Cerebellar cortex (tissue), 1 donor: ENCODE results near the gene RIC1.
"Not testable (repeated sequence)": the region's sequence is repeated elsewhere in the genome, so short reads cannot be mapped to it uniquely, and the experiment has no call there.

Experiments
- DNase-seq: peaks from one replicate; pipeline ENCODE4 v3.0.0-alpha.2; 2015; ENCODE audit warnings: low spot score

RIC1 gene, protein sequence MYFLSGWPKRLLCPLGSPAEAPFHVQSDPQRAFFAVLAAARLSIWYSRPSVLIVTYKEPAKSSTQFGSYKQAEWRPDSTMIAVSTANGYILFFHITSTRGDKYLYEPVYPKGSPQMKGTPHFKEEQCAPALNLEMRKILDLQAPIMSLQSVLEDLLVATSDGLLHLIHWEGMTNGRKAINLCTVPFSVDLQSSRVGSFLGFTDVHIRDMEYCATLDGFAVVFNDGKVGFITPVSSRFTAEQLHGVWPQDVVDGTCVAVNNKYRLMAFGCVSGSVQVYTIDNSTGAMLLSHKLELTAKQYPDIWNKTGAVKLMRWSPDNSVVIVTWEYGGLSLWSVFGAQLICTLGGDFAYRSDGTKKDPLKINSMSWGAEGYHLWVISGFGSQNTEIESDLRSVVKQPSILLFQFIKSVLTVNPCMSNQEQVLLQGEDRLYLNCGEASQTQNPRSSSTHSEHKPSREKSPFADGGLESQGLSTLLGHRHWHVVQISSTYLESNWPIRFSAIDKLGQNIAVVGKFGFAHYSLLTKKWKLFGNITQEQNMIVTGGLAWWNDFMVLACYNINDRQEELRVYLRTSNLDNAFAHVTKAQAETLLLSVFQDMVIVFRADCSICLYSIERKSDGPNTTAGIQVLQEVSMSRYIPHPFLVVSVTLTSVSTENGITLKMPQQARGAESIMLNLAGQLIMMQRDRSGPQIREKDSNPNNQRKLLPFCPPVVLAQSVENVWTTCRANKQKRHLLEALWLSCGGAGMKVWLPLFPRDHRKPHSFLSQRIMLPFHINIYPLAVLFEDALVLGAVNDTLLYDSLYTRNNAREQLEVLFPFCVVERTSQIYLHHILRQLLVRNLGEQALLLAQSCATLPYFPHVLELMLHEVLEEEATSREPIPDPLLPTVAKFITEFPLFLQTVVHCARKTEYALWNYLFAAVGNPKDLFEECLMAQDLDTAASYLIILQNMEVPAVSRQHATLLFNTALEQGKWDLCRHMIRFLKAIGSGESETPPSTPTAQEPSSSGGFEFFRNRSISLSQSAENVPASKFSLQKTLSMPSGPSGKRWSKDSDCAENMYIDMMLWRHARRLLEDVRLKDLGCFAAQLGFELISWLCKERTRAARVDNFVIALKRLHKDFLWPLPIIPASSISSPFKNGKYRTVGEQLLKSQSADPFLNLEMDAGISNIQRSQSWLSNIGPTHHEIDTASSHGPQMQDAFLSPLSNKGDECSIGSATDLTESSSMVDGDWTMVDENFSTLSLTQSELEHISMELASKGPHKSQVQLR (N-terminal part only)

DNA sequence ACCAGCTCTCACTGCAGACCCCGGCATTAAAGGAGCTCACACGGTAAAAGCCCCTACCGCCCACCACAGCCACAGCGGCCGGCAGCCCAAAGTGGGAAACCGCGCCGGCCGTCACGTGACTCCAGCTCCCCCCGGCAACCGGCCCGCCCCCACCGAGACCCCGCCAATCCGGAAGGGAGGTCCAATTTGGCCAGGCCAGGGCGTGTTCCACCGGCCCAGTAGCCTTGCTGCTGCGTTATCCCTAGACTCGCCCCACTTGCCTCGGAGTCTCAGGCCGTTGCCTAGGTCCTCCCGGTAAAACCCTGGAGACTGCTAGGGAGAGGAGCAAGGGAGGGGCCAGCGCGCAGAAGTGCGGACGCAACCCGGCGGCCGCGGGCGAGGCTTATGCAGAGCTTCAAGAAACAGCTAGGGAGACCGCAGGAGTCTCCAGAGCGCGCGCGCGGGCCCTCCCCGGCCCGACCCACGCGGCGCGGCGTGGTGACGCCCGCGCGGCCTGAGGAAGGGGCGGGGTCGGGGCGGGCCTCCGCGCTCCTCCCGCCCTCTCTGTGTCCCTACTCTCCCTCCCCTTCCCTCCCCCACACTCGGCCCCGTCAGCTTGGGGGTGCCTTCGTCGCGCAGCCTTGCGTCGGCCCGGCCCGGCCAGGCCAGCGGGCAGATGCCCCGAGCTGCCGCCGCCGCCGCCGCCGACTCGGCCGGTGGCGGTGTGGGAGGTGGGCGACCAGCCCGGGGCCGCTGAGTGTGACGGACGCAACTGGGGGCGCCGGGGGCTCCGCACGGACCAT lies at the start of gene RIC1:
TSS of gene RIC1 (plus strand) at position 578 of the 782 bp plus-strand sequence. CDS start at position 781, 203 bp downstream.
- DNase-seq: peak; percentile 91

DNA sequence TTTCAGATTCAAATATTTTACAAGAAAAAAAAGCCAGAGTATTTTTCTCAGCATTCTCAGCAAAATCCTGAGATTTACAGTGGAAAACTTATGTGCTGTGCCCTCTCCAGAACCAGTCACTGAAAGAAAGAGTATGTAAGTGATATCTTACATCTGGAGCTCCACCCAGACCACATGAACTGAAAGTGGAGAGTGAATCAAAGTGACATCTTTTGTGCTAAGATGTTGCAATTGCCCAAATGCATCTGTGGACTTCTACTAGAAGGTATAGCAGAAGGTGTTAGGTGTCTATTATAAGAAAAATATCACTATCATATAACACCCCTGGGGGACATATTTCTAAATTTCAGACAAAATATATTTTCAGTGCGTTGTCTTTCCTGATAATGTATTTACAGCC lies 49.0 kb upstream of the RIC1 start:
- DNase-seq: no peak

- DNase-seq: no peak
Measured at GRCh38 chr9:5580650-5581049, 48.3 kb upstream of the RIC1 start.

- DNase-seq: not testable (repeated sequence)
Measured at GRCh38 chr9:5581706-5582105, 47.2 kb upstream of the RIC1 start.

GRCh38 chr9:5582835-5583195 lies 46.1 kb upstream of the RIC1 start:
- DNase-seq: no peak

- DNase-seq: no peak
Measured at GRCh38 chr9:5586391-5586802, 42.5 kb upstream of the RIC1 start.

- DNase-seq: no peak
Measured at GRCh38 chr9:5587024-5587423, 41.9 kb upstream of the RIC1 start.

DNA sequence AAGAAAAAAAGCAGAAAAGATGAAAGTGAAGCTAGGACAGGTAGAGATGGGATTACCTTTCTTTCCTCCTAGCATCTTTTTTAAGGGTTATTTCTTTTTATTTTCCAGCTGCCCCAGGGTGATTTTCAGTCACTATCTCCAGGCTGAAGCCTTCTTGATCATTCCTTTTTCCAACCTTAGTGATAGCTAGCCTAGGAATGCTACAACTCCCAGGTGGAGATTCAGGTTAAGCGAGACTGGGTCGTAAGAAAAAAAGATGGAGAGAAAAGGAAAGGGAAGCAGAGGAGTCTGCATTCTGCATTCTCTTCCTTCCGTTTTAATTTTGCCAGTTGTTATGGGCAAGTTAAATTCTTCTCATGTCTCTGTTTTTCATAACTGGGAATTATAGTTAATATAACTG lies 36.7 kb upstream of the RIC1 start:
- DNase-seq: no peak

DNA sequence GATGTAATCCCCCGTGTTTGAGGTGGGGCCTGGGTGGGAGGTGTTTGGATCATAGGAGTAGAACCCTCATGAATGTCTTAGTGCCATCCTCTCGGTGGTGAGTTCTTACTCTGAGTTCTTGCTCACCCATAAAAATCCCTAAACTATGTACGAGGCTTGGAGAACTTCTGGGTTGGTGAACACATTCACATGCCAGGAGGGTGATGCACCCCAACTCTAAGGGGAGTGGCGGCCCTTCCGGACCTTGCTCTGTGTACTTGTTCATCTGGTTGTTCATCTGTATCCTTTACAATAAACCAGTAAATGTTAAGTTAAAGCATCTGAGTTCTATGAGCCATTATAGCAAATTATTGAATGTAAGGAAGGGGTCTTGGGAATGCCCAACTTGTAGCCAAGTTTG lies 36.0 kb upstream of the RIC1 start:
- no peak for DNase-seq

DNA sequence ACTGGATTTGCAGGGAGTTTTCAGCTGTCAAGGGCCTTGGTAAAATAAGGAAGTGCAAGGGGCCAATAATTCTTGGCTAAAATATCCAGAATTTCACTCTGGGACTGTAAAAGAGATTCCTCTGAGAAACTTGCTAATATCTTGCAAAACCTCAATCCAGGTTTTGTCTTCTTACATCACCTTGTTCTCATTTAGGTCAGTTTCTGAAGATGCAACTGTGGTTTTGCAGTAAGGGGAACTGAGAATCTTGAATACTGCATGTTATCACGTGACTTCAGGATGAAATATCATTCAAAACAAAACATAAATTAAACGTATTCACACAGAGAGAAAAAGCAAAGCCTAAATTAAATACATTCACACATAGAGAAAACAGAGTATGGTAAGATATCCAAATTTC lies 35.0 kb upstream of the RIC1 start:
- no peak for DNase-seq

- DNase-seq: no peak
Measured at GRCh38 chr9:5596173-5596572, 32.7 kb upstream of the RIC1 start.

GRCh38 chr9:5608298-5609225 lies 20.3 kb upstream of the RIC1 start:
- peak; percentile 55 for DNase-seq

DNA sequence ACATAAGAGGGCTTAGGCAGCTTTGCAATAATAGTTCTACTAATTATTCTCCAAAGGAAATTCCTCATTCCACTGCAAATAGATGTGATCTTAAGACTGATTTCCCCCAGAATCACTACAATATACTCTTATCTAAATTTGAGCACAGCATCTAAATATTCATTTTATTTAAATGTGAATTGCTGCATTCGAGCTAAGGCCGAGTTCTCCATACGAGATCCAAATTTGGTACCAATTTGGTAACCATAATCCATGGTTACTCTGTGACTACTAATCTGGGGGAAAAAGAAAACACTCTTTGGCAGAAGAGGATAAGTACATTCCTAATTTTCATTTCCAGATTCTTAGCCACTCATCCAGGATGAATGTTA lies 19.7 kb upstream of the RIC1 start:
- no peak for DNase-seq

GRCh38 chr9:5610491-5610890 lies 18.4 kb upstream of the RIC1 start:
- no peak for DNase-seq

DNA sequence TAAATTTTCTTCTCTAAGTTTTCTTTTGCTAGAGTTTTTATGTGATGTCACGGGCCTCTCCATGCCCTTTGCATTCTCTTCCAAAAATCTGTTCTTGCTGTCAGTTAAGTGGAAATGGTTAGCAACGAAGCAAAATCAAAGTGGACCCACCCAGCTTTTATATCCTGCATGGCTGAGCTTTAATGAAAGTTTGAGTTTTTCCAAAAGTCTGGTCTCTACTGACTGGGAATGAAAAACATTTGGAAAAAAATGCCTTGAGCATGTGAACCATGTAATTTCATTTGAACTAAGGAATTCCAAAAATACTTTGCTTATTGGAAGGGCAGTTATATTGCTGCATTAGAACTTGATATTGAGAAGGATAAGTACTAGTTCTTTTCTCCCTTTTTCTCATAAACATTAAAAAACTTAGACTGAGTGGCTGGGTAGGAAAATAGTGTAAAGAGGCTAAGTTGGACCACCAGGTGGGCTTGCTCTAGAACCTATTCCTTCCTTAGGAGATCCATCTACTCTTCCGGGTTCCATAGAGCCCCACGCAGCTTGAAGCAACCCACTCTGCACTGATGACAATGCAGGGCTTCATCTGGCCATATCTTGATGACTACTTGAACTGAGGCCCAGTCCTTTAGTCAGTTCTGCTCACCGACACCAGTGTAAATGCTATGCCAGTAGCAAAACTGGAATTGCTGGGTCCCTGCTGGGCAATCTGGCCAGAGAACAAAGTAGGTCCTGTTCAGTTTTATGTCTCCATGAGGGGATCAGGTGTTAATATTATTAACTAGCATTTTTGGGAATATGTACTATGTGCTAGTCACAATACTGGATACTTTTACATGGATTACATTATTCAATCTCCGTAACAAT lies 17.4 kb upstream of the RIC1 start:
- DNase-seq: peak; percentile 33

- DNase-seq: no peak
Measured at GRCh38 chr9:5612185-5612530, 16.7 kb upstream of the RIC1 start.

DNA sequence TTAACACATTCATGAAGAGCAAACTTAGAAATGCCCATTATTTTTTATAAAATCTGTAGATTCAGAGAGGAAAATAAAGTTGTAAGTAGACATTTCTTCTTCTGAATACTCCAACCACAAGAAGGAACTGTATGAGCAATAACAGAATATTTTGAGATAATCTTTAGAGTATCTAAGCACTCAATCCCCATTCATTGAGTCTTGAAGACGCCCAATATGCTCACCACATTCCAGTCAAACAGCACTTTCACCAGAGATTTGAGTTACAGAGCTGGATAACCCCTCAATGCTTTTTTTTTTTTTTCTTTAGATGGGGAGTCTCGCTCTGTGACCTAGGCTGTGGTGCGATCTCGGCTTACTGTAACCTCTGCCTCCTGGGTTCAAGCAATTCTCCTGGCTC lies 14.7 kb upstream of the RIC1 start:
- no peak for DNase-seq

GRCh38 chr9:5614985-5615384 lies 13.9 kb upstream of the RIC1 start:
- DNase-seq: no peak

DNA sequence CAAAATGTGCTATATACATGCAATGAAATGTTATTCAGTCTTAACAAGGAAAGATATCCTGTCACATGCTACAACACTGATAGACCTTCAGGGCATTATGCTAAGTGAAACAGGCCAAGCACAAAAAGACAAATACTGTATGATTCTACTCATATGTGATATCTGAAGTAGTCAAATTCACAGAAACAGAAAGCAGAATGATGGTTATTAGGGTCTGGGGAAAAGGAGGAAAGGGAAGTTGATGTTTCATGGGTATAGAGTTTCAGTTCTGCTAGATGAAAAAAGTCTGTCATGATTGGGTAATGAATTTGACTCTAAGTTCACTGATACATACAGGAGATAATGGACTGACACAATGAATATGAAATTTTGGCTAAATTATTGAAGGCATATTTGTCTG lies 11.2 kb upstream of the RIC1 start:
- DNase-seq: no peak

DNA sequence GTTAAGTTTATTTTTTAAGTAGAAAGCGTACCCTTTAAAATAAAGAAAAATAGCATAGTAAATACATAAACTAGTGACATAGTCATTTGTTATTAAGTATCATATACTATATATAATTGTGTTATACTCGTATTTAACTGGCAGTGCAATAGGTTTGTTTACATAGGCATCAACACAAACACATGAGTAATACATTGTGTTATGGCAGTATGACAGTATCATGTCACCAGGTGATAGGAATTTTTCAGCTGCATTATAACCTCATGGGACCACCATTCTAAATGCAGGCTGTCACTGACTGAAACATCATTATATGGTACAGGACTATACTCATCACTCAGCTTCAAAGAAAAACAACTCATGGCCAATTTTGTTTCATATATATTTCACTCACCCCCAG lies 8.4 kb upstream of the RIC1 start:
- DNase-seq: no peak
